SK-MEL-5 (cell line): ENCODE data around the gene IGFALS. TPM values are rescaled to one million over a fixed set of nuclear protein-coding genes. Genes with fewer than 3 reads are reported as not detected.

ENCODE experiments used
- DNase-seq: peaks from one replicate; pipeline ENCODE4 v3.0.0-alpha.2; 2016; ENCODE audit warnings: low read depth, low spot score
- in situ Hi-C: cut with HindIII; loops from 2 replicates; pipeline ENCODE4 v1.10.0; 2016; ENCODE audit warnings: low sequenced_read_pairs, high pct_unique_total_duplicates, low pct_unique_long_range_greater_than_20kb
- total RNA-seq: library from RNA; depleted of rRNA; stranded (reverse); fragments of >200 nt; shearing (Covaris generic); gene quantifications from 2 replicates; pipeline ENCODE4 v1.2.3, GENCODE V29; 2014; rRNA removed

Gene IGFALS
- total RNA-seq, 1 experiment from 2014 or later: not detected

DNA sequence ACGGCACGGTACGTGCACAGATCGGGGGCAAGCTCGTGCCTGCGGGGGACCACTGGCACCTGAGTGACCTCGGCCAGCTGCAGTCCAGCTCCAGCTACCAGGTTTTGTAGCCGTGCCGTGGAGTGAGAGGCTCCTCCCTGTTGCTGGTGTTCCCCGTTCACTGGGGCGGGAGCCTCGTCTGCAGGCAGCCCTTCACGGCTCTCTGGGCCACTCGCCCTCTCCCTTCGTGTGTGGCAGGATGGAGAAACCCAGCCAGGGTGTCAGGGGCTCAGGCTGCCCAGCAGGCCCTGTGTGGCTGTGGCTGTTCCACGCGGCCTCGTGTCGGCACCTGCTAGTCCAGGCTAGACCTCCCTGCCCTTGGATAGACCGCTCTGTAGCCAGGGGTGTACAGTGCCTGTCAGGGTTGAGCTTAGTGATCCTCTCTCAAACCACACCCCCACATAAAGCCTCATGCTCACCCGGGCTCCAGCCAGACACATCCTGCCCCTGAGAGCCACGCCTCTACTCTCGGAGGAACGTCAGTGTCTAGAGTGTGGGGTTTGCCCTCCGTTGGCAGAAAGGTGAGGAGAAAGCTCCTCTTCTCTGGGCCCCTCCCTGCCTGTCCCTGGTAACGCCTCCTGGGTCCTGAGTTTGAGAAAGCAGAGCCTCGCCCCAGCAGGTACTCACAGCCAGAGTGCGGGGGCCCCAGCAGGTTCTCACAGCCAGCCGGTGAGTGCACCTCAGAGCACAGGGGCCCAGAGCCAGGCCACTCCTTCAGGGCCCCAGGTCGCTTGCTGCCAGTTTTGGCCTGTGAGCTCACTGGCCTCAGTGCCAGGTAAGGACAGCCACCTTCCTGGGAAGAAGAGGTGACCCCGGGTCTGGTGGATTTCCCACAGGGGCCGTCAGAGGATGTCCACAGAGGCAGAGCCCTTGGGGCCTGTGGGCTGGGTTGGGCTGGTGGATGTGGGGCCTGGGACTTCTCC lies 49.8 kb downstream of the IGFALS start:
- in situ Hi-C loops: no loop called here
- no peak for DNase-seq

DNA sequence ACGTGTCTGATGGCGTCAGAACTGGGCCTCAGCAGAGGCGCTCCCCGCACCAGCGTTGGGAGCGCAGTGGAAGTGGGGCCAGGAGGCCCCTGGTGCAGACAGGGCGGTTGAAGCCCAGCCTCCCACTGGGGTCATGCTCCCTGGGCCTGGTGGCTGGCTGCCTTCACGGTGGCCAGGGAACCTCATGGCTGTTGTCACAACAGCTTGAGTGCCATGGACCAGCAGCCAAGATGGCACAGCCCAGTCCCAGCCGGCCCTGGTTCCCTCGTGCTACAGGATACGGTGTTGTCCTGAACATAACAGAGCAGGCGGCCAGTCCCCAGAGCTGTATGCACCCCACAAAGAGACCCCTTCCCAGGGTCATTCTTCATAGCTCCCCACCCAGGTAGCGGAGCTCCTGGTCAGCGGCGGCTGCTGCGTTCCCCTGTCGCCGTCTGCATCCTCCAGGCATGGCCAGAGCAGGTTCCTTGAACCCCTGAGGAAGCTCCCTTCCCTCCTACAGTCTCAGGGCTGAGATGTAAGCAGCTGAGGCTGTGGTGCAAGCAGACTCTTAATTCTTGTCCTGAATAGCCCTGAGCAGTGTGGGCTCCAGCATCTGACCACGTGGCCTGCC lies 51.8 kb downstream of the IGFALS start:
- in situ Hi-C loops: no loop called here
- DNase-seq: no peak

DNA sequence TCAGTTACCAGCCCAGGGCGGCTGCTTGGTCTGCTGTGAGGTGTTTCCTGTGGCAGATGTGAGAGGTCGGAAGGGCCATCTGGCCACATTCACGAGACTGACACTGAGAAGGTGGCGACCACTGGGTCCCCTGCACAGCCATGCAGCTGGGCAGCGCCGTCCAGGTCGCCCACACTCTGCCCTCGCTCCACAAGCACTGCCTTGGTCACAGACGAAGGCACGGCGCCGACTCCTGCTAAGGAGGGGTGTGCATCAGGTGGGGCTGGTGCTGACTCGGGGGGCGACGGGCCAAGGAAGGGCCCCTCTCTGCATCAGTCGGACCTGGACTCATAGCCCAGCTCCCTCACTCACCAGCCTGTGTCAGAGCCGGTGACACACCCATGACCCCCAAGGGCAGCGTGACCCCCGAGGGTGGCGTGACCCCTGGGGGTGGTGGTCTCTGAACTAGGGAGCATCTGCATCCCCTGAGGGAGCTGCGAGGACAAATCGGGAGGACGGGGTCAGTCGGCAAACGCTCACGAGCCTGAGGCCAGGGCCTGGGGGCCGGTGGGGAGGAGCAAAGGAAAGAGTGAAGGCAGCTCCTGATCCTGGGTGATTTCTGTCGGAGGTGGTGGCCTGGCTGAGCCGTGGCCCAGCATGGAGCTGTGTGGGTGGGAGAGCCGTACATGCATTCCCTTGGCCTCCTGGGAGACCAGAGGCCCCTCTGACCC lies 52.6 kb downstream of the IGFALS start:
- DNase-seq: no peak
- in situ Hi-C loops: no loop called here

Other genes starting within 250 kb of the IGFALS start
- 4.9 and 6.7 TPM in 2 replicates for gene IFT140, start 181.6 kb downstream of the IGFALS start, total RNA-seq
- gene CRAMP1, start 181.3 kb downstream of the IGFALS start, total RNA-seq: 4.7 and 5.4 TPM in 2 replicates
- 45.5 and 48.5 TPM in 2 replicates for gene JPT2, start 115.4 kb downstream of the IGFALS start, total RNA-seq
- 19.3 and 20.3 TPM in 2 replicates for gene MAPK8IP3, start 87.5 kb downstream of the IGFALS start, total RNA-seq
- 12.2 and 12.9 TPM in 2 replicates for gene NME3, start 22.2 kb downstream of the IGFALS start, total RNA-seq
- gene EME2, start 20.9 kb downstream of the IGFALS start, total RNA-seq: 4.3 and 8.6 TPM in 2 replicates
- gene MRPS34, start 20.6 kb downstream of the IGFALS start, total RNA-seq: 102 TPM in 2 replicates
- 12.8 and 13.1 TPM in 2 replicates for gene SPSB3, start 11.1 kb downstream of the IGFALS start, total RNA-seq
- gene NUBP2, start 10.7 kb downstream of the IGFALS start, total RNA-seq: 57.9 and 58.1 TPM in 2 replicates
- gene HAGH, start 33.1 kb upstream of the IGFALS start, total RNA-seq: 41.3 and 50.9 TPM in 2 replicates
- gene FAHD1, start 33.5 kb upstream of the IGFALS start, total RNA-seq: 75.3 and 96.5 TPM in 2 replicates
- 0.48 TPM in 1 of 2 replicates, not detected in the other for gene MEIOB, start 78.5 kb upstream of the IGFALS start, total RNA-seq
- gene HS3ST6, start 124.7 kb upstream of the IGFALS start, total RNA-seq: not detected in 2 replicates
- 17.2 and 23.6 TPM in 2 replicates for gene MSRB1, start 149.5 kb upstream of the IGFALS start, total RNA-seq
- not detected in 2 replicates for gene RPL3L, start 161.0 kb upstream of the IGFALS start, total RNA-seq
- 234 and 241 TPM in 2 replicates for gene NDUFB10, start 165.8 kb upstream of the IGFALS start, total RNA-seq
- 2,672 and 2,687 TPM in 2 replicates for gene RPS2, start 171.1 kb upstream of the IGFALS start, total RNA-seq
- not detected in 2 replicates for gene RNF151, start 173.2 kb upstream of the IGFALS start, total RNA-seq
- gene TBL3, start 178.3 kb upstream of the IGFALS start, total RNA-seq: 26.5 and 27.9 TPM in 2 replicates
- not detected in 2 replicates for gene NOXO1, start 187.8 kb upstream of the IGFALS start, total RNA-seq
- gene GFER, start 190.5 kb upstream of the IGFALS start, total RNA-seq: 29.2 and 33.9 TPM in 2 replicates
- 0.37 and 1.5 TPM in 2 replicates for gene SYNGR3, start 196.3 kb upstream of the IGFALS start, total RNA-seq
- 10.4 and 10.7 TPM in 2 replicates for gene ZNF598, start 216.1 kb upstream of the IGFALS start, total RNA-seq
- 0.55 TPM in 1 of 2 replicates, not detected in the other for gene NPW, start 226.1 kb upstream of the IGFALS start, total RNA-seq
- gene NHERF2, start 233.2 kb upstream of the IGFALS start, total RNA-seq: 7.0 and 9.3 TPM in 2 replicates